Thoracic aorta (tissue), 2 donors: ENCODE data around the gene FCRL6. TPM values are rescaled to one million over a fixed set of nuclear protein-coding genes. Genes with fewer than 3 reads are reported as not detected.

Experiments
- ATAC-seq: fragments of 150-250 bp; one replicate; pipeline ENCODE4 v1.8.0; 2017; ENCODE audit warnings: low read depth; ENCODE audit not compliant: insufficient number of reproducible peaks, low FRiP score
- DNase-seq: peaks from one replicate; pipeline ENCODE4 v3.0.0-alpha.2; 2020; ENCODE audit warnings: low spot score
- H3K27ac ChIP-seq, 2 donors: fragments of 200-600 bp; sonication (generic); 1 replicate in 1 of 2; 2 replicates in 1 of 2; pipeline ENCODE4 v1.5.1; 2016; ENCODE audit warnings: mild to moderate bottlenecking in 2 of 2, moderate library complexity in 2 of 2
- H3K27me3 ChIP-seq: fragments of 200-600 bp; sonication (generic); replicated peaks from 2 replicates; pipeline ENCODE4 v1.6.0; 2016; ENCODE audit warnings: mild to moderate bottlenecking; ENCODE audit not compliant: insufficient read depth
- H3K36me3 ChIP-seq: fragments of 200-600 bp; sonication (generic); one replicate; pipeline ENCODE4 v1.5.1; 2016
- H3K4me1 ChIP-seq, 2 donors: fragments of 200-600 bp; sonication (generic); 1 replicate in 1 of 2; 2 replicates in 1 of 2; pipeline versions ENCODE4 v1.5.1 to v1.6.0; 2016; ENCODE audit warnings: low read depth in 2 of 2, mild to moderate bottlenecking in 1 of 2; ENCODE audit not compliant: control insufficient read depth in 1 of 2
- H3K4me3 ChIP-seq: fragments of 200-600 bp; sonication (generic); 2 replicates; pipeline ENCODE4 v1.5.1; 2016; ENCODE audit warnings: mild to moderate bottlenecking
- H3K9me3 ChIP-seq: fragments of 200-600 bp; sonication (generic); 2 replicates; pipeline ENCODE4 v1.5.1; 2016
- total RNA-seq, 2 donors: library from RNA; depleted of rRNA; stranded (reverse); fragments of >200 nt; gene quantifications; one replicate each; pipeline versions ENCODE4 v1.1.0 to v1.2.3, GENCODE V29; 2016
- TF ChIP-seq, protein P1 (sequence below): fragments of 200-600 bp; sonication (generic); IDR thresholded peaks from one replicate; pipeline ENCODE4 v1.5.1; 2019; ENCODE audit warnings: antibody characterized with exemption

The FCRL6 gene
- total RNA-seq, 2 donors from 2014 or later = not detected

DNA sequence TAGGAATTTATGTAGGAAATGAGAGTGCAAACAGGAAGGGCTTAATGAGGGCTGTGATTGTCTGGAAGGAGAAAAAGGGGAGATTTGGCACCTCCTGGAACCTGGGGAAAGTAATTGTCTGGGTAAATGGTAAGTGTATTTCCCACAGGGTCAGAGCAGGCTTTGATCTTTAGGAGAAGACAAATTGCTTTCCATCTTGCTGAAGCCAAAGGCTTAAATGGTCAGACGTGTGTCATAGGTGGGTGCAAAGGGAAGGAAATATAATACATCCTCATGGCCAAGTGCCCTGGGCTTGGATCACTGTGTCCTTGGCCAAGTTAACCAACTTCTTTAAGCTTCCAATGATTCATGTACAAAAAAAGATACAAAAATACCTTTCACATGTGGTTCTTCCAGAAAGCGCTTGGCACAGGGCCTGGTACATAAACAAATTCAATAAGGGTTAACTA is 22.7 kb upstream of the FCRL6 start:
- H3K27ac ChIP-seq = peak overlapping the region; percentile 54 to 59
- H3K4me1 ChIP-seq = peaks cover 5 to 24% of the 10 kb centered on the region in 2 donors
- DNase-seq = peak; percentile 7
- H3K9me3 ChIP-seq = no peaks in the 10 kb centered on the region
- H3K27me3 ChIP-seq = no peaks in the 10 kb centered on the region
- H3K4me3 ChIP-seq = no peak overlapping the region
- no peaks in the 10 kb centered on the region for H3K36me3 ChIP-seq
- TF ChIP-seq, protein P1, sequence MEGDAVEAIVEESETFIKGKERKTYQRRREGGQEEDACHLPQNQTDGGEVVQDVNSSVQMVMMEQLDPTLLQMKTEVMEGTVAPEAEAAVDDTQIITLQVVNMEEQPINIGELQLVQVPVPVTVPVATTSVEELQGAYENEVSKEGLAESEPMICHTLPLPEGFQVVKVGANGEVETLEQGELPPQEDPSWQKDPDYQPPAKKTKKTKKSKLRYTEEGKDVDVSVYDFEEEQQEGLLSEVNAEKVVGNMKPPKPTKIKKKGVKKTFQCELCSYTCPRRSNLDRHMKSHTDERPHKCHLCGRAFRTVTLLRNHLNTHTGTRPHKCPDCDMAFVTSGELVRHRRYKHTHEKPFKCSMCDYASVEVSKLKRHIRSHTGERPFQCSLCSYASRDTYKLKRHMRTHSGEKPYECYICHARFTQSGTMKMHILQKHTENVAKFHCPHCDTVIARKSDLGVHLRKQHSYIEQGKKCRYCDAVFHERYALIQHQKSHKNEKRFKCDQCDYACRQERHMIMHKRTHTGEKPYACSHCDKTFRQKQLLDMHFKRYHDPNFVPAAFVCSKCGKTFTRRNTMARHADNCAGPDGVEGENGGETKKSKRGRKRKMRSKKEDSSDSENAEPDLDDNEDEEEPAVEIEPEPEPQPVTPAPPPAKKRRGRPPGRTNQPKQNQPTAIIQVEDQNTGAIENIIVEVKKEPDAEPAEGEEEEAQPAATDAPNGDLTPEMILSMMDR = no peak
- no peak for ATAC-seq

DNA sequence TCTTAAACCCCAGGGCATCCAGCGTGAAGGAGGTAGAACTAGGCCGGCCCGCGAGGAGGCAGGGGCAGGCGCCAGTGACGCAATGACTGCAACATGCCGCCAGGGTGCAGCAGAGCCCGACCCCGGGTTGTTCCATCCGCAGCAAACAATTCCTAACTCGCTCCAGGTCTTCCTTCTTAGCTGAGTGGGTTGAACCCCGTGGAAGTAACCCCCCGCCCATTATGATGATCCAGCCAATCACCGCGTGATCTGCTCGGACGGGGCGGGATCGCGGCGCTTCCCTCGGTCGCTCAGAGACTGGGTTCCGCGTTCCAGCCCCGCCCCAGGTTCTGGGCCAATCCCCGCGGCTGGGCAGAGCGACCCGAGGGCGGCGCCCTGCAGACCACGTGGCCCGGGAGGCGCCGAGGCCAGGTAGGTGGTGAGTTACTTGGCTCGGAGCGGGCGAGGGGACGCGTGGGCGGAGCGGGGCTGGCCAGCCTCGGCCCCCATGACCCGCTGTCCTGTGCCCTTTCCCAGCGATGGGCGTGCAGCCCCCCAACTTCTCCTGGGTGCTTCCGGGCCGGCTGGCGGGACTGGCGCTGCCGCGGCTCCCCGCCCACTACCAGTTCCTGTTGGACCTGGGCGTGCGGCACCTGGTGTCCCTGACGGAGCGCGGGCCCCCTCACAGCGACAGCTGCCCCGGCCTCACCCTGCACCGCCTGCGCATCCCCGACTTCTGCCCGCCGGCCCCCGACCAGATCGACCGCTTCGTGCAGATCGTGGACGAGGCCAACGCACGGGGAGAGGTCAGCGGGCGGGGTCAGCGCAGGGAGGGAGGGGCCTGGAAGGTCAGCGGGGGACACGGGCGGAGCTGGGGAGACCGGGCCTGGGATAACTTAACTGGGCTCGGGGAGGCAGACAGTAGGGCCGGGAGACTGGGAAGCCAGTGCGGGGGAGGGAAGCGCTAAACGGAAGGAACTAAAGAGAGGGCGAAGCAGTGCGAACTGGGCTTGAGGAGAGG is 21.3 kb upstream of the FCRL6 start, which contains the start of gene DUSP23:
Gene DUSP23, plus strand, starts transcription at position 380 of the 1,000 bp plus-strand sequence. Its CDS starts 139 bp downstream, at position 519.
- TF ChIP-seq, protein P1 = peak; percentile 91
- Histone ChIP-seq H3K4me3 (peak within 1 kb of the TSS; percentile 92), H3K27me3 (no peaks in the 10 kb centered on the region), H3K9me3 (no peaks in the 10 kb centered on the region), H3K4me1 (peaks cover 5 to 24% of the 10 kb centered on the region in 2 donors), H3K27ac (peak within 1 kb of the TSS; percentile 66 to 79), H3K36me3 (no peaks in the 10 kb centered on the region)
- ATAC-seq (peak; percentile 99), DNase-seq (peak; percentile 87)

DNA sequence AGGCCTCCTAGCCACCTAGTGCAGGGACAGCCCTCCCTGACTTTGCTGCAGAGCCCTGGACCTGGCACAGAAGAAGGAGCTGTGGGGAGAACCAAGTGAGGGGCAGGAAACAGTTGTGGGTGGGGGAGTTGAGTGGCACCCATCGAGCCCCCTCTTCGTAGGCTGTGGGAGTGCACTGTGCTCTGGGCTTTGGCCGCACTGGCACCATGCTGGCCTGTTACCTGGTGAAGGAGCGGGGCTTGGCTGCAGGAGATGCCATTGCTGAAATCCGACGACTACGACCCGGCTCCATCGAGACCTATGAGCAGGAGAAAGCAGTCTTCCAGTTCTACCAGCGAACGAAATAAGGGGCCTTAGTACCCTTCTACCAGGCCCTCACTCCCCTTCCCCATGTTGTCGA is 20.2 kb upstream of the FCRL6 start:
- Histone ChIP-seq H3K27ac (peak overlapping the region in 1 of 2 donors; percentile 66), H3K4me1 (peaks cover 5 to 24% of the 10 kb centered on the region in 2 donors), H3K36me3 (no peaks in the 10 kb centered on the region), H3K27me3 (no peaks in the 10 kb centered on the region), H3K4me3 (peak overlapping the region; percentile 92), H3K9me3 (no peaks in the 10 kb centered on the region)
- DNase-seq (no peak), ATAC-seq (no peak)
- TF ChIP-seq, protein P1 = no peak

DNA sequence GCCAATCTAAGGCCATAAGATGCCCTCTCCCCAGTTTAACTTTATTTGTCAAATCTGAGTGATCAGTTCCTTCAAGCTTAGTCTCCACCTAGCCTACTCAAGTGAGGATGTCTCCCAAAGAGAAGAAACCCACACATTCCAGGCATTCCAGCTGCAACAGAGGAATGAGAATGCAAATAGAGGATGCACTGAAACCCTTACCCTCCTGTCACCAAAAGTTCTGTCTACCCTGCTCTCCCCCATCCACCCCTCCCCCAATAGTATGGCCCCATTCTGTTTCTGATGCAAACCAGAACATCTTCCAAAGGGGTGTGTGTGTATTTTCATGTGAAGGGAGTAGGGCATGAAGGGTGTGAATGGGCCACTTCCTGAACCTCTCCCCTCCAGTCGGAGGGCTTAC is 18.4 kb upstream of the FCRL6 start:
- Histone ChIP-seq H3K27me3 (no peaks in the 10 kb centered on the region), H3K9me3 (no peaks in the 10 kb centered on the region), H3K4me1 (peaks cover 5 to 24% of the 10 kb centered on the region in 2 donors), H3K27ac (no peak overlapping the region), H3K36me3 (no peaks in the 10 kb centered on the region), H3K4me3 (no peak overlapping the region)
- ATAC-seq = no peak
- DNase-seq = no peak
- TF ChIP-seq, protein P1 = no peak

DNA sequence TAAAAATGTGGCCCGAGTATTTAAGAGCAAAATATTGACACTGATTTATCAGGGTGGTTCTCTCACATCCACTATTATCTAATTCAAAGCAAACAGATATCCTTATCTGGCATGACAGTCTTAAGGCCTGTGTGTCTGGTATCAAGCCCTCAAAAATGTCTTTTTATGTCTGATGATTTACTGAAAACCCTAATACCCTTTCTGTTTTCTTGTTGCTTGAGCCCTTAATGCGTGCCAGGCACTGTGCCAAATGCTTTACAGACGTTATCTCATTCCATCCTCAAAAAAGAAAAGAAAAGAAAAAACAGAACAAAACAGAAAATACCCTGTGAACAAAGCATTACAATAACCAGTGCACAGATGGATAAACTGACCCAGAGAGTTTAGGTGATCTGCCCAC is 15.7 kb upstream of the FCRL6 start:
- Histone ChIP-seq H3K9me3 (no peaks in the 10 kb centered on the region), H3K4me3 (no peak overlapping the region), H3K4me1 (peaks cover 0 to 5% of the 10 kb centered on the region in 2 donors), H3K27ac (no peak overlapping the region), H3K27me3 (no peaks in the 10 kb centered on the region), H3K36me3 (no peaks in the 10 kb centered on the region)
- ATAC-seq = no peak
- DNase-seq = no peak
- TF ChIP-seq, protein P1 = no peak
